ENCODE results near the gene BTBD17. TPM values are rescaled to one million over a fixed set of nuclear protein-coding genes. Genes with fewer than 3 reads are reported as not detected.

The BTBD17 gene
- polyA plus RNA-seq, 3 donors: not detected

DNA sequence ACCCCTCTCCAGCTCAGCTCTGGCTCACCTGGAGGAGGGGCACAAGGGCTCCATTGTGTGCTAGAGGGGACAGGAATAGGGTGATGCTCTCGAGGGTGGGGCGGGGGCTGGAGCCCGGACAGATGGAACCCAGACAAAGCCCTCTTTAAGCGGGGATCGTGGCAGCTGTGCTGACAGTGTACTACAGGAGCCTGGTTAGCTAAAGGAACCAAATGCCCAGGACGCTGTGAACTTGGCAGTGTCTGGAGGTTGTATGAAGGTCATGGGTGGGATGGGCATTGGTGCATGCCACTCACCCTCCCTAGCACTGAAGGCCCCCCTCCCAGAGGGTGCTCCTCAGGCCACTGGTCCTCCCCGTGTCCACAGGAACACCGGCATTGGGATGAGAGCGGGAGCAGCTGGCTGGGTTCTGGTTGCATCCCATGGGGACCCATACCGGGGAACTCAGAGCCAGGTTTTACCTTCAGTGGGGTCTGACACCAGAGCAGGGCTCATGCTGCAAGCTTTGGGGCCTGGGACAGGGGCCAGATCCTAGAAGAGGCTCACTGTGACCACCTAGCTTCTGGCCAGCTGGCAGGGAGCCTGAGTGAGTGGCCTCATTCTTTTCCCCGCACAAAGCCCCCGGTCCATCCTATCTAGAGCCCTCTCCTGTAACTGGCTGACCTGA lies 23.7 kb downstream of the BTBD17 start:
- no peaks in the 10 kb centered on the region for H3K9me3 ChIP-seq (replicated peaks in 1 of 2; ENCODE audit: control insufficient read depth in 1 of 2, insufficient read depth in 1 of 2, low read length in 2 of 2)
- H3K27me3 Mint-ChIP-seq (ENCODE audit: low read depth in 3 of 3): peaks cover 6 to 20% (median 9%) of the 10 kb centered on the region in 3 donors
- H3K36me3 ChIP-seq (replicated peaks in 1 of 2; ENCODE audit: control insufficient read depth in 1 of 2, insufficient read depth in 2 of 2, low read length in 2 of 2): no peaks in the 10 kb centered on the region
- H3K9ac ChIP-seq (ENCODE audit: insufficient read depth, low read length, poor library complexity, severe bottlenecking): no peak overlapping the region
- intact Hi-C loops (cut with micrococcal nuclease): no loop called here
- H3K4me1 Mint-ChIP-seq: peaks cover under 1% of the 10 kb centered on the region
- H3K27ac ChIP-seq (ENCODE audit: low read depth in 1 of 2, low read length in 2 of 2): no peak overlapping the region
- no peaks in the 10 kb centered on the region for H3K36me3 Mint-ChIP-seq
- H2AFZ ChIP-seq (ENCODE audit: insufficient read depth, low read depth, low read length, poor library complexity, severe bottlenecking): no peak overlapping the region
- H3K27ac Mint-ChIP-seq: peak overlapping the region in 1 of 7 donors; percentile 16
- H3K27me3 ChIP-seq (ENCODE audit: control insufficient read depth in 2 of 2, insufficient read depth in 2 of 2, low read length in 2 of 2): no peaks in the 10 kb centered on the region
- H3K4me3 Mint-ChIP-seq: no peak overlapping the region
- no peaks in the 10 kb centered on the region for H3K9me3 Mint-ChIP-seq
- no peaks in the 10 kb centered on the region for H3K79me2 ChIP-seq (ENCODE audit: insufficient read depth, low read length)
- peaks cover under 1 to 2% of the 10 kb centered on the region in 2 donors for H3K4me1 ChIP-seq (ENCODE audit: control insufficient read depth in 1 of 2, insufficient read depth in 2 of 2, low read length in 2 of 2)
- no peak overlapping the region for H3K4me2 ChIP-seq (replicated peaks; ENCODE audit: extremely low read depth, low read length, poor library complexity, severe bottlenecking)
- TF ChIP-seq, protein P1, sequence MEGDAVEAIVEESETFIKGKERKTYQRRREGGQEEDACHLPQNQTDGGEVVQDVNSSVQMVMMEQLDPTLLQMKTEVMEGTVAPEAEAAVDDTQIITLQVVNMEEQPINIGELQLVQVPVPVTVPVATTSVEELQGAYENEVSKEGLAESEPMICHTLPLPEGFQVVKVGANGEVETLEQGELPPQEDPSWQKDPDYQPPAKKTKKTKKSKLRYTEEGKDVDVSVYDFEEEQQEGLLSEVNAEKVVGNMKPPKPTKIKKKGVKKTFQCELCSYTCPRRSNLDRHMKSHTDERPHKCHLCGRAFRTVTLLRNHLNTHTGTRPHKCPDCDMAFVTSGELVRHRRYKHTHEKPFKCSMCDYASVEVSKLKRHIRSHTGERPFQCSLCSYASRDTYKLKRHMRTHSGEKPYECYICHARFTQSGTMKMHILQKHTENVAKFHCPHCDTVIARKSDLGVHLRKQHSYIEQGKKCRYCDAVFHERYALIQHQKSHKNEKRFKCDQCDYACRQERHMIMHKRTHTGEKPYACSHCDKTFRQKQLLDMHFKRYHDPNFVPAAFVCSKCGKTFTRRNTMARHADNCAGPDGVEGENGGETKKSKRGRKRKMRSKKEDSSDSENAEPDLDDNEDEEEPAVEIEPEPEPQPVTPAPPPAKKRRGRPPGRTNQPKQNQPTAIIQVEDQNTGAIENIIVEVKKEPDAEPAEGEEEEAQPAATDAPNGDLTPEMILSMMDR (IDR thresholded peaks at IDR 0.05): no peak
- DNase-seq: no peak
- H4K20me1 ChIP-seq (ENCODE audit: insufficient read depth, low read length): no peaks in the 10 kb centered on the region
- whole genome bisulfite sequencing (ENCODE audit: insufficient coverage): 94% methylated on average over 11 of the region's 12 CpGs
- H3K4me3 ChIP-seq (replicated peaks in 1 of 3; ENCODE audit: low read depth in 2 of 3, low read length in 3 of 3): no peak overlapping the region

DNA sequence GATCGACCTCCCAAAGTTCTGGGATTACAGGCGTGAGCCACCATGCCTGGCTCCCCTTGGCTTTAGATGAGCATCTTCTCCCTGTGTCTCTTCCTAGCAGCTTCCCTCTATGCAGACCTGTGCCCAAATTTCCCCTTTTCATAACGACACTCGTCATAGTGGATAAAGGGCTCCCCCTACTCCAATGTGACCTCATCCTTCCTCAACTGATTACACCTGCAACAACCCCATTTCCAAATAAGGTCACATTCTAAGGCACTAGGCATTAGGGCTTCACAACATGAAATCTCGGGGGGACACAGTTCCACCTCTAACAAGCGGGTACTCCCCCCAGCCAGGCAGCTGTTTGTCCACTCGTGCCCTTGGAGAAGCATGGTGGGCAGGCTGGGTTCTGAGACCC lies 25.4 kb downstream of the BTBD17 start:
- H4K20me1 ChIP-seq (ENCODE audit: insufficient read depth, low read length): no peaks in the 10 kb centered on the region
- H3K9ac ChIP-seq (ENCODE audit: insufficient read depth, low read length, poor library complexity, severe bottlenecking): no peak overlapping the region
- Mint-ChIP-seq H3K27me3 (ENCODE audit: low read depth in 3 of 3) (peaks cover 9 to 24% (median 9%) of the 10 kb centered on the region in 3 donors), H3K4me3 (peak overlapping the region in 1 of 2 donors; percentile 5), H3K27ac (no peak overlapping the region), H3K36me3 (no peaks in the 10 kb centered on the region), H3K4me1 (peaks cover 5% of the 10 kb centered on the region), H3K9me3 (no peaks in the 10 kb centered on the region)
- intact Hi-C loops (cut with micrococcal nuclease): no loop called here
- H3K4me3 ChIP-seq (replicated peaks in 1 of 3; ENCODE audit: low read depth in 2 of 3, low read length in 3 of 3): no peak overlapping the region
- DNase-seq: no peak
- no peak overlapping the region for H3K4me2 ChIP-seq (replicated peaks; ENCODE audit: extremely low read depth, low read length, poor library complexity, severe bottlenecking)
- 100% methylated on average over 4 of the region's 7 CpGs for WGBS (ENCODE audit: insufficient coverage)
- H3K79me2 ChIP-seq (ENCODE audit: insufficient read depth, low read length): no peaks in the 10 kb centered on the region
- no peaks in the 10 kb centered on the region for H3K9me3 ChIP-seq (replicated peaks in 1 of 2; ENCODE audit: control insufficient read depth in 1 of 2, insufficient read depth in 1 of 2, low read length in 2 of 2)
- peaks cover 4 to 5% of the 10 kb centered on the region in 2 donors for H3K4me1 ChIP-seq (ENCODE audit: control insufficient read depth in 1 of 2, insufficient read depth in 2 of 2, low read length in 2 of 2)
- H2AFZ ChIP-seq (ENCODE audit: insufficient read depth, low read depth, low read length, poor library complexity, severe bottlenecking): no peak overlapping the region
- no peak overlapping the region for H3K27ac ChIP-seq (ENCODE audit: low read depth in 1 of 2, low read length in 2 of 2)
- TF ChIP-seq, protein P1 (IDR thresholded peaks at IDR 0.05): no peak
- H3K27me3 ChIP-seq (ENCODE audit: control insufficient read depth in 2 of 2, insufficient read depth in 2 of 2, low read length in 2 of 2): no peaks in the 10 kb centered on the region
- H3K36me3 ChIP-seq (replicated peaks in 1 of 2; ENCODE audit: control insufficient read depth in 1 of 2, insufficient read depth in 2 of 2, low read length in 2 of 2): no peaks in the 10 kb centered on the region

All from CD14-positive monocyte (primary cell).